Ascending aorta (tissue), 2 donors: ENCODE data around the gene PIBF1. TPM values are rescaled to one million over a fixed set of nuclear protein-coding genes. Genes with fewer than 3 reads are reported as not detected.

Experiments
- DNase-seq, 2 donors: peaks; one replicate each; pipeline ENCODE4 v3.0.0-alpha.2; 2019; ENCODE audit warnings: low spot score in 2 of 2
- H3K27ac ChIP-seq, 2 donors: fragments of 200-600 bp; sonication (generic); one replicate each; pipeline ENCODE4 v1.5.1; 2016 to 2017; ENCODE audit warnings: mild to moderate bottlenecking in 1 of 2
- H3K27me3 ChIP-seq: fragments of 200-600 bp; sonication (generic); one replicate; pipeline ENCODE4 v1.5.1; 2017
- H3K36me3 ChIP-seq, 2 donors: fragments of 200-600 bp; sonication (generic); one replicate each; pipeline ENCODE4 v1.5.1; 2016
- H3K4me1 ChIP-seq, 2 donors: fragments of 200-600 bp; sonication (generic); one replicate each; pipeline ENCODE4 v1.5.1; 2016 to 2017; ENCODE audit warnings: mild to moderate bottlenecking in 1 of 2
- H3K4me3 ChIP-seq, 2 donors: fragments of 200-600 bp; sonication (generic); one replicate each; pipeline ENCODE4 v1.5.1; 2016 to 2017; ENCODE audit warnings: mild to moderate bottlenecking in 1 of 2
- H3K9me3 ChIP-seq, 2 donors: fragments of 200-600 bp; sonication (generic); one replicate each; pipeline ENCODE4 v1.5.1; 2016
- CTCF ChIP-seq, 3 experiments: fragments of 200-600 bp in 2 of 3; fragments of 450-650 bp in 1 of 3; sonication (generic) in 2 of 3; IDR thresholded peaks; one replicate each; pipeline ENCODE4 v1.5.1; 2016 to 2019; ENCODE audit warnings: antibody characterized with exemption in 3 of 3, mild to moderate bottlenecking in 1 of 3, moderate library complexity in 1 of 3
- intact Hi-C: fragments of 100-400 bp; cut with DNase I; formaldehyde crosslinking; loops from one replicate; pipeline ENCODE4 v1.15.1; 2023
- total RNA-seq: library from RNA; depleted of rRNA; stranded (reverse); fragments of >200 nt; gene quantifications from one replicate; pipeline ENCODE4 v1.1.0, GENCODE V29; 2016

PIBF1 gene
- total RNA-seq, 1 donor from 2014 or later, result 17.0 TPM

GRCh38 chr13:72850959-72851677, 69.2 kb downstream of the PIBF1 start:
- peaks cover 6 to 20% of the 10 kb centered on the region in 2 donors for H3K36me3 ChIP-seq
- TF ChIP-seq CTCF (IDR thresholded peaks at IDR 0.05), result no peak

GRCh38 chr13:72851678-72852014, 69.7 kb downstream of the PIBF1 start:
- peaks cover 6 to 20% of the 10 kb centered on the region in 2 donors for H3K36me3 ChIP-seq
- intact Hi-C loops, result loop anchor here (10.0 kb wide), 1 partner anchor 203 kb away; the partner anchor contains the start of gene KLF5
- no peaks in the 10 kb centered on the region for H3K9me3 ChIP-seq
- TF ChIP-seq CTCF (IDR thresholded peaks at IDR 0.05), result no peak
- no peak overlapping the region for H3K27ac ChIP-seq
- H3K27me3 ChIP-seq, result no peaks in the 10 kb centered on the region
- no peaks in the 10 kb centered on the region for H3K4me1 ChIP-seq
- no peak overlapping the region for H3K4me3 ChIP-seq
- no peak for DNase-seq

More at GRCh38 chr13:72850959-72851677, 69.2 kb downstream of the PIBF1 start:
- Histone ChIP-seq H3K27me3 (no peaks in the 10 kb centered on the region), H3K9me3 (no peaks in the 10 kb centered on the region), H3K27ac (no peak overlapping the region), H3K4me1 (no peaks in the 10 kb centered on the region), H3K4me3 (no peak overlapping the region)
- intact Hi-C loops, result loop anchor here (10.0 kb wide), 1 partner anchor 204 kb away; the partner anchor contains the start of gene KLF5
- DNase-seq, result no peak

GRCh38 chr13:72852207-72852606, 70.3 kb downstream of the PIBF1 start:
- H3K4me3 ChIP-seq, result no peak overlapping the region
- DNase-seq, result no peak
- H3K4me1 ChIP-seq, result no peaks in the 10 kb centered on the region
- H3K36me3 ChIP-seq, result peaks cover 6 to 19% of the 10 kb centered on the region in 2 donors
- no peak for TF ChIP-seq CTCF (IDR thresholded peaks at IDR 0.05)
- intact Hi-C loops, result loop anchor here (10.0 kb wide), 1 partner anchor 203 kb away; the partner anchor contains the start of gene KLF5
- no peaks in the 10 kb centered on the region for H3K9me3 ChIP-seq
- no peak overlapping the region for H3K27ac ChIP-seq
- H3K27me3 ChIP-seq, result no peaks in the 10 kb centered on the region

GRCh38 chr13:72853000-72853399, 71.1 kb downstream of the PIBF1 start:
- Histone ChIP-seq H3K9me3 (no peaks in the 10 kb centered on the region), H3K27me3 (no peaks in the 10 kb centered on the region), H3K4me3 (no peak overlapping the region), H3K4me1 (no peaks in the 10 kb centered on the region), H3K36me3 (peaks cover 6 to 11% of the 10 kb centered on the region in 2 donors), H3K27ac (no peak overlapping the region)
- intact Hi-C loops, result loop anchor here (10.0 kb wide), 1 partner anchor 202 kb away; the partner anchor contains the start of gene KLF5
- no peak for TF ChIP-seq CTCF (IDR thresholded peaks at IDR 0.05)
- DNase-seq, result no peak

- H3K27ac ChIP-seq, result peak overlapping the region in 1 of 2 donors; percentile 33
- DNase-seq, result no peak
- H3K36me3 ChIP-seq, result no peaks in the 10 kb centered on the region
- H3K27me3 ChIP-seq, result no peaks in the 10 kb centered on the region
- intact Hi-C loops, result no loop called here
- H3K4me1 ChIP-seq, result no peaks in the 10 kb centered on the region
- no peaks in the 10 kb centered on the region for H3K9me3 ChIP-seq
- H3K4me3 ChIP-seq, result no peak overlapping the region
- TF ChIP-seq CTCF (IDR thresholded peaks at IDR 0.05), result no peak
Measured at GRCh38 chr13:72864142-72865011, 82.4 kb downstream of the PIBF1 start.
